ENCODE data around the gene PTPRG. TPM values are rescaled to one million over a fixed set of nuclear protein-coding genes. Genes with fewer than 3 reads are reported as not detected.

The PTPRG gene
- total and polyA plus RNA-seq, 2 experiments from 2014 or later, result 15.2 to 45.7 TPM

DNA sequence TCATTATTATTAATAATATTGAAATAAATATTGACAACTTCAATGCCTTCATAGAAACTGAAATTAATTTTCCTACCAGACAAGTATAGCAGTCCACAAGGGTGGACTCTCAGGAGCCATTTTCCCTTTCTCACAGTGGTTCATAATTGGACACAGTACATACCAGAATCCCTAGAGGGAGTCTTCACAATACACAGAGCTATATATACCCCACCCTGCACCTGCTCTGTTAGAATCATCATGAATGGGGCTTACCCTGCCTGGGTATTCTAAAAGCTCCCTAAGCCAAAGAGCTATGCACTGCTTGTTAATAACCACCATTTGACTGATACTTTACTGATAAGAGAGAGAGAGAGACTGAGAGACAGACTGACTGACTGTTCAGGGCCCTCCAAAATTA, 677.1 kb downstream of the PTPRG start:
- Histone ChIP-seq H3K4me3 (no peak overlapping the region), H3K27ac (no peak overlapping the region), H3K4me1 (ENCODE audit: low read depth) (peaks cover 41% of the 10 kb centered on the region), H3K27me3 (no peaks in the 10 kb centered on the region), H3K36me3 (no peaks in the 10 kb centered on the region), H3K9me3 (ENCODE audit: low read depth) (no peaks in the 10 kb centered on the region)
- TF ChIP-seq, protein P1, sequence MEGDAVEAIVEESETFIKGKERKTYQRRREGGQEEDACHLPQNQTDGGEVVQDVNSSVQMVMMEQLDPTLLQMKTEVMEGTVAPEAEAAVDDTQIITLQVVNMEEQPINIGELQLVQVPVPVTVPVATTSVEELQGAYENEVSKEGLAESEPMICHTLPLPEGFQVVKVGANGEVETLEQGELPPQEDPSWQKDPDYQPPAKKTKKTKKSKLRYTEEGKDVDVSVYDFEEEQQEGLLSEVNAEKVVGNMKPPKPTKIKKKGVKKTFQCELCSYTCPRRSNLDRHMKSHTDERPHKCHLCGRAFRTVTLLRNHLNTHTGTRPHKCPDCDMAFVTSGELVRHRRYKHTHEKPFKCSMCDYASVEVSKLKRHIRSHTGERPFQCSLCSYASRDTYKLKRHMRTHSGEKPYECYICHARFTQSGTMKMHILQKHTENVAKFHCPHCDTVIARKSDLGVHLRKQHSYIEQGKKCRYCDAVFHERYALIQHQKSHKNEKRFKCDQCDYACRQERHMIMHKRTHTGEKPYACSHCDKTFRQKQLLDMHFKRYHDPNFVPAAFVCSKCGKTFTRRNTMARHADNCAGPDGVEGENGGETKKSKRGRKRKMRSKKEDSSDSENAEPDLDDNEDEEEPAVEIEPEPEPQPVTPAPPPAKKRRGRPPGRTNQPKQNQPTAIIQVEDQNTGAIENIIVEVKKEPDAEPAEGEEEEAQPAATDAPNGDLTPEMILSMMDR (IDR thresholded peaks at IDR 0.05; ENCODE audit: low read depth, low read length), result no peak
- DNase-seq (ENCODE audit: low read depth in 1 of 2, low spot score in 1 of 2), result peak in 1 of 2 donors; percentile 6

DNA sequence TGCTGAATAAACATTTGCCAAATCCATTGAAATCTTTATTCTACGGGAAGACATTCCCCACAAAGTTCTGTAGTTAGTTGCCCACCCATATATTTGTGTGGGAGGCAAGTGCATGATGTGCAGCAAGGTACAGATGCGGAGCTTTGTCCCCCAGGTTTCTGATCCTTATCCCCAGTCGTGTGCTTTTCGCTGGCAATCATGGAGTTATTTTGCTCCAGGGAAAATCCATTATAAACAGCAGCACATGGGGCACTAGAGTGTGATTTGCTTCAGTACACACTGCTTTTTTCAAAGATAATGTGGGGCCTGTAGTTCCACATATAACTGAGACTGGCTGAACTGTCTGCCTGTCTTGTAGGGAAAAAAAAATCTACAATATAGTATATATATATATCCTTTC, 679.9 kb downstream of the PTPRG start:
- H3K4me3 ChIP-seq, result no peak overlapping the region
- no peaks in the 10 kb centered on the region for H3K27me3 ChIP-seq
- H3K36me3 ChIP-seq, result no peaks in the 10 kb centered on the region
- TF ChIP-seq, protein P1 (IDR thresholded peaks at IDR 0.05; ENCODE audit: low read depth, low read length), result no peak
- H3K9me3 ChIP-seq (ENCODE audit: low read depth), result no peaks in the 10 kb centered on the region
- no peak overlapping the region for H3K27ac ChIP-seq
- H3K4me1 ChIP-seq (ENCODE audit: low read depth), result peaks cover 33% of the 10 kb centered on the region
- DNase-seq (ENCODE audit: low read depth in 1 of 2, low spot score in 1 of 2), result no peak

DNA sequence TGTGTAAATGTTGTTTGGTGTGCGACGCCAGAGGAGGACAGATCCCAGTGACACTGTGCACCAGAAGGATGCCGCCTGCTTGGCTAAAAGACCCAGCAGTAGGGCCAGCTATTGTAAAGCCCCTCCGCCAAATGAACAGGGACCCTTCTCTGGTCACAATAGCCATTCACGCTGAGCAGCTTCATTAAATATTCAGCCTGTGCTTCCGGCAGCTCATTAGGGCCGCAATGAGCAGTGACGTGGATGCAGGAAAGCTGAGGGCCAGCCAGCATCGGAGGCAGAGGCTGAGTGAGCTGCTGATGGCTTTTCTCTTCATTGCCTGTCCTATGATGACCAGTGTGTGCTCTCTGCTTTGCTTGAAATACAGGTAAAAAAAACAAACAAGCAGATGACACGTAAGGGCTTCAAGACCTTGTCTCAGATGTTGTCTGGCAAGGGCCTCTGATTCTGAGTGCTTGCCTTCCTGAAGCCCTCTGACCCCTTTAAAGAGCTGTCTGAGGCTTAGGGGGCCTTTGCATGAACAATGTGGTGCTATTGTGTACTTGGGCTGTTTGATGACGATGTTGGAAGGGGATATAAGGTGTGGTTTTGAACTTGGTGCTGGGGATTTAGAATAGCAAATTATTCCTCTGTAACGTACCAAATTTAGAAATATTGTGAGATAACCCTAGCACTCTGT, 681.6 kb downstream of the PTPRG start:
- TF ChIP-seq, protein P1 (IDR thresholded peaks at IDR 0.05; ENCODE audit: low read depth, low read length), result no peak
- DNase-seq (ENCODE audit: low read depth in 1 of 2, low spot score in 1 of 2), result no peak
- no peak overlapping the region for H3K4me3 ChIP-seq
- H3K27me3 ChIP-seq, result no peaks in the 10 kb centered on the region
- no peaks in the 10 kb centered on the region for H3K36me3 ChIP-seq
- H3K9me3 ChIP-seq (ENCODE audit: low read depth), result no peaks in the 10 kb centered on the region
- no peak overlapping the region for H3K27ac ChIP-seq
- peaks cover 24% of the 10 kb centered on the region for H3K4me1 ChIP-seq (ENCODE audit: low read depth)

DNA sequence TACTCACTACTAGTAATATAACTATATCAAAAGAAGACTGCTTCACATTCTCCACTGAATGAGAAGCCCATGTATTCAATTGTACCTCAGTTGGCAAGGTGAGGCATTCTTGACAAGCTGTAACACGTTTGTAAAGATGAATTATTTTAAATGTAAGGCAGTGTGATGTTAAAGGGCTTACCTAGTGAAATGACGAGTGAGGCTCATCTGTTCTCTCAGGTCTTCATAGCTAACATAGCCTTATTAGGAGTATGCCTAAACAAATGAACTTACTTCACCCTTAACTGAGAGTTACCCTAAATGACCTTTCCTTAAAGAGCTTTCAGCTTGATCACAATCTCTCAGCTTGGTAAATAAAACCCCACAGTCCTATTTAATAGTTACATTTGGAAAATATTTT, 684.7 kb downstream of the PTPRG start:
- no peak overlapping the region for H3K27ac ChIP-seq
- H3K4me3 ChIP-seq, result no peak overlapping the region
- no peaks in the 10 kb centered on the region for H3K36me3 ChIP-seq
- no peaks in the 10 kb centered on the region for H3K9me3 ChIP-seq (ENCODE audit: low read depth)
- H3K4me1 ChIP-seq (ENCODE audit: low read depth), result peaks cover 10% of the 10 kb centered on the region
- TF ChIP-seq, protein P1 (IDR thresholded peaks at IDR 0.05; ENCODE audit: low read depth, low read length), result no peak
- DNase-seq (ENCODE audit: low read depth in 1 of 2, low spot score in 1 of 2), result no peak
- H3K27me3 ChIP-seq, result no peaks in the 10 kb centered on the region

DNA sequence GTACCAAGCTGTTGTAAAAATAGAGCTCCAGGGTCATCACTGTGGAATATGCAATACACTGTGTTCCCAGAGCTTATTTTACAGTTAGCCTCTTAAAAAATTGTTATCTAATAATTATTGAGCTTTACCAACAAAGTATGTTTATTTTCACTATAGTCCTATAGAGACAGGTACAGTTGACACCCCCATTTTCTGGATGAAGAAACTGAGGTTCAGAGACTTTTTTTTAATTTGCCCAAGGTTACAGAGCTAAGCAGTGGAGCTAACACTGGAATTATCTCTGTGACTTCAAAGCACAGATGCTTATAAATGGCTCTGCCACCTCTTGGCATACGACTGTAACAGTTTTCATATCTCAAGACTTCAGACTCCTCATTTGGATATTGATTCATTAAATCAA, 685.6 kb downstream of the PTPRG start:
- DNase-seq (ENCODE audit: low read depth in 1 of 2, low spot score in 1 of 2), result no peak
- no peaks in the 10 kb centered on the region for H3K9me3 ChIP-seq (ENCODE audit: low read depth)
- no peak overlapping the region for H3K4me3 ChIP-seq
- no peaks in the 10 kb centered on the region for H3K36me3 ChIP-seq
- H3K4me1 ChIP-seq (ENCODE audit: low read depth), result peaks cover 10% of the 10 kb centered on the region
- no peak overlapping the region for H3K27ac ChIP-seq
- H3K27me3 ChIP-seq, result no peaks in the 10 kb centered on the region
- TF ChIP-seq, protein P1 (IDR thresholded peaks at IDR 0.05; ENCODE audit: low read depth, low read length), result no peak
